ENCODE results near the gene BRINP2.
"Not testable (repeated sequence)": the region's sequence is repeated elsewhere in the genome, so short reads cannot be mapped to it uniquely, and the experiment has no call there.

BRINP2 gene

DNA sequence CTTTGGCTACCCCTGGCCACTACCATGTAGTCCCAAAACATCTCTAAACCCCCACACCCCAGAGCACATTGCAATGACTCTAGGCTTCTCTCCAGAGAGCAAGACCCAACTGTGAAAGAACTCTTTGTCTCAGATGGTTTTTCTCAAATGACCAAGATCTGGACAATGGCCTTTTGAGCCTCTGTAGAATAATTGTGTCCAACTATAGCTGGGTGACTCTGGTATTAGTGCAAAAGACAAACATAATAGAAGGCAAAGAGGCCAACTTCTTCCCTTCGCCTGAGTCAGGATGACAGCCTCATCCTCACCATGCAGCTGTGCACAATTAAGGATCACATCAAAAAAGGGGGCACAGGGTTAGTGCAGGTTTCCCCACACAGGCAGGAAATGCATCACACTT is 139.6 kb downstream of the BRINP2 start:
- peak in 26 of 58 donors; percentile 5 to 91 (median 53) for DNase-seq

DNA sequence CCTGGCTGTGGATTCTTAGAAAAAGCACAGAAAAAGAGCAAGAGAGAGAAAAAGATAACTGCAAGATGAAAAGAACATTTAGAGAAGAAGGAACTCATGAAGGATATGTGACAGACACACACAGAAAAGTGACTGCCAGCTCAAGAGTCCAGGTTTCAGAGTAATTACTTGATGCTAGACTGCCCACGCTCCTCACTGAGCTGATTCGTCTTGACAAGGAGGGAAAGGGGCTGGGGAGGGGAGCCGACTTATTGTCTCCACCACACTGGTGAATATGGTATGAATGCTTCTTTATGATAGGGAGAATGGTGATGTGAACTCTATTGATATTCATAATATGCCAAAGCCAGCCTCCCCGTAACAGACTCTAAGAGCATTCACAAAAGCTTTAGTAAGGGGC is 140.4 kb downstream of the BRINP2 start:
- peak in 6 of 58 donors; percentile 2 to 28 (median 10) for DNase-seq

DNA sequence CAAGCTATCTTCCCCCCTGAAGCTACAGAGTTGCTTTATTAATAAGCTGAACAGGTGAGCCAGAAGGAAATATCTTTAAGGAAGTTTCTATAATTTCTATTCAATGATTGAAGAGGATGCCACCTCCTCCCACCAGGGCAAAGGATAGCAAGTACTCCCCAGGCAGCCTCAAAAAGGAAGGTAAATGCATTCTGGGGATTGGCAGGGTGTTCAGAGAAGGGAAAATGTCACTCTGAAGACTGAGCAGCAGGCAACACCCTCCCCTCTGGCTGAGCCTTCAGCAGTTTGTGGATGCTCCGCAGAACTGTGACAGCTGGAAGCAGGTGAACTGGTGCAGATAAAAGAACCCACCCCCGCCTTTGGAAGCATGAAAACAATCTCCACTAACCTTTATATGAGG is 140.8 kb downstream of the BRINP2 start:
- DNase-seq = peak in 1 of 58 donors; percentile 8

- no peak for DNase-seq
Observed at GRCh38 chr1:177315261-177315660, 144.5 kb downstream of the BRINP2 start.

- no peak for DNase-seq
Observed at GRCh38 chr1:177315761-177316160, 145.0 kb downstream of the BRINP2 start.

- DNase-seq = not testable (repeated sequence)
Observed at GRCh38 chr1:177321434-177321833, 150.7 kb downstream of the BRINP2 start.

- no peak for DNase-seq
Observed at GRCh38 chr1:177328251-177328650, 157.5 kb downstream of the BRINP2 start.

GRCh38 chr1:177329871-177330270 is 159.1 kb downstream of the BRINP2 start:
- no peak for DNase-seq

Measured in anterior cingulate cortex (tissue), 58 donors.